Coronary artery (tissue), 2 donors: ENCODE data around the gene IFT122.
"Not testable (repeated sequence)": the region's sequence is repeated elsewhere in the genome, so short reads cannot be mapped to it uniquely, and the experiment has no call there.

Experiments used
- DNase-seq: peaks from one replicate; pipeline ENCODE4 v3.0.0-alpha.2; 2017; ENCODE audit warnings: low spot score
- H3K27ac ChIP-seq, 2 donors: fragments of 200-600 bp; sonication (generic); one replicate each; pipeline ENCODE4 v1.5.1; 2016 to 2019
- H3K4me3 ChIP-seq: fragments of 200-600 bp; sonication (generic); 2 replicates; pipeline ENCODE4 v1.5.1; 2016; ENCODE audit warnings: mild to moderate bottlenecking, moderate library complexity
- TF ChIP-seq, protein P1 (sequence below): fragments of 200-600 bp; sonication (generic); IDR thresholded peaks from one replicate; pipeline ENCODE4 v1.5.1; 2019; ENCODE audit warnings: antibody characterized with exemption

Gene IFT122

DNA sequence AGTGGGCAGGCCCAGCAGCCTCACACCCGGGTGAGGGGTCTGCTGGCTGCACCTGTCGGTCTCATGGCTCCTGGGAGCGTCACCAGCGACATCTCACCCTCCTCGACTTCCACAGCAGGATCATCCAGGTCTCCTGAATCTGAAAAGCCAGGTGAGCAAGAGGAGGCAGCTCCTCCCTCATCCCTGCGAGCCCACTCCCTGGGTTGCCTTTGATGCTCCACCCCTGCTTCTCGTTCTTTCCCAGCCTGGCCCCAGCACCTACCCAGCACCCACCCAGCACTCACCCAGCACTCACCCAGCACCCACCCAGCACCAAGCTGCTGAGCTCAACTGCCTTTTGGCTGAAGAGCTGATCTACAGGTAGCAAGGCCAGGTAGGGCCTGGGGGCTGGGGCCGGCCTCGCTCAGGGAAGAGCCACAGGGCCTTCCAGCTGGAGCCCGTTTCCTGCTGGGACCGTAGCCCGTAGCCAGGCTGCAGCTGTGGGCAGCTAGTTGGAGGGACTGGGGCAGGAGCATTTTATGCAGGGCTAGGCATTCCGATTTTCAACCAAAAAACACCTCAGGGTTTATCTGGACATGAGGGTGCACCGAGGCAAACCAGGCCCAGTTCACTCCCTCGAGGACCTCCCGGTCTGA is 103.2 kb downstream of the IFT122 start, which contains the start of gene H1-8:
TSS of gene H1-8 (plus strand) at position 20 of the 635 bp plus-strand sequence. CDS start at position 64, 44 bp downstream.
- Histone ChIP-seq H3K4me3 (no peak within 1 kb of the TSS), H3K27ac (no peak within 1 kb of the TSS)
- no peak for DNase-seq
- TF ChIP-seq, protein P1, sequence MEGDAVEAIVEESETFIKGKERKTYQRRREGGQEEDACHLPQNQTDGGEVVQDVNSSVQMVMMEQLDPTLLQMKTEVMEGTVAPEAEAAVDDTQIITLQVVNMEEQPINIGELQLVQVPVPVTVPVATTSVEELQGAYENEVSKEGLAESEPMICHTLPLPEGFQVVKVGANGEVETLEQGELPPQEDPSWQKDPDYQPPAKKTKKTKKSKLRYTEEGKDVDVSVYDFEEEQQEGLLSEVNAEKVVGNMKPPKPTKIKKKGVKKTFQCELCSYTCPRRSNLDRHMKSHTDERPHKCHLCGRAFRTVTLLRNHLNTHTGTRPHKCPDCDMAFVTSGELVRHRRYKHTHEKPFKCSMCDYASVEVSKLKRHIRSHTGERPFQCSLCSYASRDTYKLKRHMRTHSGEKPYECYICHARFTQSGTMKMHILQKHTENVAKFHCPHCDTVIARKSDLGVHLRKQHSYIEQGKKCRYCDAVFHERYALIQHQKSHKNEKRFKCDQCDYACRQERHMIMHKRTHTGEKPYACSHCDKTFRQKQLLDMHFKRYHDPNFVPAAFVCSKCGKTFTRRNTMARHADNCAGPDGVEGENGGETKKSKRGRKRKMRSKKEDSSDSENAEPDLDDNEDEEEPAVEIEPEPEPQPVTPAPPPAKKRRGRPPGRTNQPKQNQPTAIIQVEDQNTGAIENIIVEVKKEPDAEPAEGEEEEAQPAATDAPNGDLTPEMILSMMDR, result no peak

- Histone ChIP-seq H3K27ac (no peak overlapping the region), H3K4me3 (no peak overlapping the region)
- TF ChIP-seq, protein P1, result no peak
- no peak for DNase-seq
Observed at GRCh38 chr3:129543999-129544398, 104.0 kb downstream of the IFT122 start.

DNA sequence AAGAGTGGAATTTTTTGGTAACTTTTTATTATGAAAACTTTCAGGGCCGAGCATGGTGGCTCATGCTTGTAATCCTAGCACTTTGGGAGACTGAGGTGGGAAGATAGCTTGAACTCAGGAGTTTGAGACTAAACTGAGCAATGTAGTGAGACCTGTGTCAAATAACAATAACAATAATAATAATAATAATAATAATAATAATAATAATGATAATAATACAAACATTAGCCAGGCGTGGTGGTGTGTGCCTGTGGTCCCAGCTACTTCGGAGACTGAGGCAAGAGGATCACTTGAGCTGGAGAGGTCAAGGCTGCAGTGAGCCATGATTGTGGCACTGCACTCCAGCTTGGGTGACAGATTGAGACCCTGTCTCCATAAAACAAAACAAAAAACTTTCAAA is 105.9 kb downstream of the IFT122 start:
- not testable (repeated sequence) for H3K4me3 ChIP-seq, H3K27ac ChIP-seq, DNase-seq

GRCh38 chr3:129547241-129547640 is 107.2 kb downstream of the IFT122 start:
- TF ChIP-seq, protein P1, result no peak
- no peak for DNase-seq
- Histone ChIP-seq H3K27ac (no peak overlapping the region), H3K4me3 (no peak overlapping the region)

- TF ChIP-seq, protein P1, result no peak
- H3K4me3 ChIP-seq, result no peak overlapping the region
- DNase-seq, result no peak
- H3K27ac ChIP-seq, result no peak overlapping the region
Observed at GRCh38 chr3:129548104-129548965, 108.3 kb downstream of the IFT122 start.

DNA sequence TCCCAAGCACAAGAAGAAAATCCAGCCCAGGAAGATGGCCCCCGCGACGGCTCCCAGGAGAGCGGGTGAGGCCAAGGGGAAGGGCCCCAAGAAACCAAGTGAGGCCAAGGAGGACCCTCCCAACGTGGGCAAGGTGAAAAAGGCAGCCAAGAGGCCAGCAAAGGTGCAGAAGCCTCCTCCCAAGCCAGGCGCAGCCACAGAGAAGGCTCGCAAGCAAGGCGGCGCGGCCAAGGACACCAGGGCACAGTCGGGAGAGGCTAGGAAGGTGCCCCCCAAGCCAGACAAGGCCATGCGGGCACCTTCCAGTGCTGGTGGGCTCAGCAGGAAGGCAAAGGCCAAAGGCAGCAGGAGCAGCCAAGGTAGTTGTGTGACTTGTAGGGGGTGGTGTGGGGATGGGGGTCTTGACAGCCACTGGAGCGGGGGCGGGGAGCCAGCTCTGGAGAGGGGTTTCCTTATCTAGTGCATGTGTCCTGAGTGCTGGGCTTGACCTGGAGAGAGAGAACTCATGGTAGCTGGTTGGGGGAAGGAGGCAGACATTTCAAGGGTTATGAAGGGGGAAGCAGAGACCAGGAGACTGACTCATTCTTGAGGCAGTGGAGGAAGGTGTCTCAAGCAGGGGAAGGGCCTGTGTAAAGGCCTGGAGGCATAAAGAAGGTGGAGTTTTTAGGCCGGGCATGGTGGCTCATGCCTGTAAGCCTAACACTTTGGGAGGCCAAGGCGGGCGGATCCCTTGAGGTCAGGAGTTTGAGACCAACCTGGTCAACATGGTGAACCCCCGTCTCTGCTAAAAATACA is 109.2 kb downstream of the IFT122 start:
- TF ChIP-seq, protein P1, result no peak
- no peak for DNase-seq
- Histone ChIP-seq H3K27ac (no peak overlapping the region), H3K4me3 (no peak overlapping the region)

- TF ChIP-seq, protein P1, result no peak
- no peak for DNase-seq
- Histone ChIP-seq H3K4me3 (no peak overlapping the region), H3K27ac (no peak overlapping the region)
Observed at GRCh38 chr3:129549805-129550204, 109.8 kb downstream of the IFT122 start.
